ENCODE results near the gene TMEM121B. TPM values are rescaled to one million over a fixed set of nuclear protein-coding genes. Genes with fewer than 3 reads are reported as not detected.

Gene TMEM121B
- total RNA-seq, 4 donors from 2014 or later = 0.17 to 0.29 (median 0.24) TPM

- intact Hi-C loops (cut with DNase I; ENCODE audit: low total_unique reads) (no loop called here), in situ Hi-C loops (cut with MboI; ENCODE audit: low sequenced_read_pairs in 4 of 4) (no loop called here)
- ATAC-seq (no peak), DNase-seq (no peak)
- TF ChIP-seq CTCF (IDR thresholded peaks at IDR 0.05 in 4 of 5, conservative IDR thresholded peaks at IDR 0.05 in 1 of 5) = no peak
- no peak for TF ChIP-seq POLR2A (IDR thresholded peaks at IDR 0.05)
- peaks cover 12% of the 10 kb centered on the region in 2 donors for H3K4me1 ChIP-seq
- H3K4me3 ChIP-seq = no peak overlapping the region
- no peaks in the 10 kb centered on the region for H3K9me3 ChIP-seq
- H3K27me3 ChIP-seq = no peaks in the 10 kb centered on the region
- H3K27ac ChIP-seq = no peak overlapping the region
- H3K36me3 ChIP-seq = no peaks in the 10 kb centered on the region
Measured at GRCh38 chr22:17117400-17117799, 3.8 kb downstream of the TMEM121B start.

GRCh38 chr22:17116572-17117330, 4.4 kb downstream of the TMEM121B start:
- H3K27ac ChIP-seq = no peak overlapping the region
- in situ Hi-C loops (cut with MboI; ENCODE audit: low sequenced_read_pairs in 4 of 4) = no loop called here
- no peak for ATAC-seq

GRCh38 chr22:17115945-17116565, 5.1 kb downstream of the TMEM121B start:
- Histone ChIP-seq H3K9me3 (no peaks in the 10 kb centered on the region), H3K36me3 (no peaks in the 10 kb centered on the region), H3K27me3 (no peaks in the 10 kb centered on the region), H3K4me3 (no peak overlapping the region), H3K27ac (no peak overlapping the region), H3K4me1 (peaks cover 8 to 12% of the 10 kb centered on the region in 2 donors)
- in situ Hi-C loops (cut with MboI; ENCODE audit: low sequenced_read_pairs in 4 of 4) (no loop called here), intact Hi-C loops (cut with DNase I; ENCODE audit: low total_unique reads) (no loop called here)
- ATAC-seq (no peak), DNase-seq (no peak)
- TF ChIP-seq POLR2A (IDR thresholded peaks at IDR 0.05) = no peak
- TF ChIP-seq CTCF (IDR thresholded peaks at IDR 0.05 in 4 of 5, conservative IDR thresholded peaks at IDR 0.05 in 1 of 5) = no peak

More at GRCh38 chr22:17116572-17117330, 4.4 kb downstream of the TMEM121B start:
- Histone ChIP-seq H3K4me1 (peaks cover 11 to 12% of the 10 kb centered on the region in 2 donors), H3K36me3 (no peaks in the 10 kb centered on the region), H3K9me3 (no peaks in the 10 kb centered on the region), H3K27me3 (no peaks in the 10 kb centered on the region), H3K4me3 (no peak overlapping the region)
- TF ChIP-seq POLR2A (IDR thresholded peaks at IDR 0.05) = no peak
- TF ChIP-seq CTCF (IDR thresholded peaks at IDR 0.05 in 4 of 5, conservative IDR thresholded peaks at IDR 0.05 in 1 of 5) = no peak
- intact Hi-C loops (cut with DNase I; ENCODE audit: low total_unique reads) = no loop called here
- no peak for DNase-seq

- TF ChIP-seq CTCF (IDR thresholded peaks at IDR 0.05 in 4 of 5, conservative IDR thresholded peaks at IDR 0.05 in 1 of 5) (no peak), POLR2A (IDR thresholded peaks at IDR 0.05) (no peak)
- peaks cover 8 to 12% of the 10 kb centered on the region in 2 donors for H3K4me1 ChIP-seq
- H3K27ac ChIP-seq = no peak overlapping the region
- H3K36me3 ChIP-seq = no peaks in the 10 kb centered on the region
- H3K27me3 ChIP-seq = no peaks in the 10 kb centered on the region
- no peak for DNase-seq
- no peak for ATAC-seq
- H3K4me3 ChIP-seq = no peak overlapping the region
- intact Hi-C loops (cut with DNase I; ENCODE audit: low total_unique reads) (no loop called here), in situ Hi-C loops (cut with MboI; ENCODE audit: low sequenced_read_pairs in 4 of 4) (no loop called here)
- H3K9me3 ChIP-seq = no peaks in the 10 kb centered on the region
Measured at GRCh38 chr22:17115236-17115635, 5.9 kb downstream of the TMEM121B start.
